ENCODE results near the gene C2CD5.

DNA sequence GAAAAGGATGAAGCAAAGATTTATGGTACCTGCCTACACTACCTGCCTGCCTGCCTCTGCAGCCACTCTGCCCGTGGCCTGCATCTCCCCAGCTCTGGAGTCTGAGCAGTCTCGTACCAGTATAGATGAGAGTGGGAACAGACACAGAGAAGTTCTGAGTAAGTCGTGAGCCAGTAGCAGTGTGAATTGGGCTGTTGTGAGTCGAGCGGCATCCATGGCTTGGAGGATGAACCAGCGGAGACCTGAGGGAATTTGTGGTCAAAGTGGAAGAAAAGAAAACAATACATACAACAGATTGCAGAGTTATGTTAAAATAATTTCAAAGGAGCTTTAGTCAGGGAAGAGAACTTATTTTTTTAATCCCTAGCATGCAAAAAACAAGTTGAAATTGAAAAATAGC, 25.3 kb downstream of the C2CD5 start:
- no peak for TF ChIP-seq POLR2A (IDR thresholded peaks at IDR 0.05)
- no peak for TF ChIP-seq EP300 (IDR thresholded peaks at IDR 0.05)
- no peak for TF ChIP-seq POLR2AphosphoS5 (IDR thresholded peaks at IDR 0.05)

Data from stomach (tissue), 4 donors.